HCT116 (cell line): ENCODE data around the gene KAT5. TPM values are rescaled to one million over a fixed set of nuclear protein-coding genes. Genes with fewer than 3 reads are reported as not detected.
"Not testable (repeated sequence)": the region's sequence is repeated elsewhere in the genome, so short reads cannot be mapped to it uniquely, and the experiment has no call there.

Experiments used
- ATAC-seq: fragments of 200-7000 bp; cut with Tn5 transposase; 2 replicates; pipeline ENCODE4 v1.9.1; 2020; ENCODE audit warnings: mild to moderate bottlenecking, moderate library complexity
- BruUV-seq: library from RNA; stranded (reverse); fragments of 400-500 nt; replicated peaks from 2 replicates; lab custom pipeline; 2021; lab: Mats Ljungman, UMichigan
- CTCF ChIA-PET: fragments of 300-600 bp; sonication (Branson Sonifier 250); formaldehyde crosslinking; loops from one replicate; lab custom pipeline; 2021; ENCODE audit warnings: antibody characterized with exemption; lab: Charles Lee
- POLR2A ChIA-PET: fragments of 300-600, 350-600 bp; sonication (Branson Sonifier 250); formaldehyde crosslinking; loops from one replicate; lab custom pipeline; 2021; ENCODE audit warnings: antibody characterized with exemption; lab: Charles Lee
- RAD21 ChIA-PET, 2 experiments: fragments of 300-600 bp; sonication (Branson Sonifier 250); formaldehyde crosslinking; loops; one replicate each; lab custom pipeline; 2023; ENCODE audit warnings: low total read pairs in 2 of 2; ENCODE audit not compliant: uncharacterized antibody in 2 of 2, unreplicated experiment in 2 of 2, low non-redundant PET in 1 of 2; lab: Charles Lee
- DNase-seq: peaks from one replicate; pipeline ENCODE4 v3.0.0-alpha.2; 2010; ENCODE audit warnings: low read depth, low spot score
- H2AFZ ChIP-seq: fragments of 200-600 bp; shearing (Covaris generic), sonication (generic); 2 replicates; pipeline ENCODE4 v1.6.1; 2017; ENCODE audit warnings: low read depth, mixed run types, mixed read lengths, antibody characterized with exemption, low read length; ENCODE audit not compliant: poor library complexity, severe bottlenecking
- H3K27ac ChIP-seq: 2 replicates; pipeline ENCODE4 v1.5.1; 2012; ENCODE audit warnings: low read depth, low read length
- H3K27me3 ChIP-seq: fragments of 200-600 bp; sonication (generic); 2 replicates; pipeline ENCODE4 v1.6.1; 2016; ENCODE audit warnings: mixed run types, low read length, mixed read lengths; ENCODE audit not compliant: insufficient read depth
- H3K36me3 ChIP-seq, 2 experiments: fragments of 200-500 bp in 1 of 2; fragments of 200-600 bp in 1 of 2; sonication (Bioruptor generic) in 1 of 2; sonication (generic) in 1 of 2; 2 replicates each; pipeline versions ENCODE4 v1.5.1 to v1.6.1; 2014 to 2016; ENCODE audit warnings: low read length in 2 of 2, inconsistent platforms in 1 of 2, mixed read lengths in 1 of 2, mixed run types in 1 of 2; ENCODE audit not compliant: insufficient read depth in 2 of 2, control insufficient read depth in 1 of 2
- H3K4me1 ChIP-seq, 2 experiments: fragments of 200-600 bp in 1 of 2; sonication (generic) in 1 of 2; 2 replicates each; pipeline versions ENCODE4 v1.5.1 to v1.6.1; 2012 to 2017; ENCODE audit warnings: low read length in 2 of 2, inconsistent platforms in 1 of 2, mild to moderate bottlenecking in 1 of 2, mixed read lengths in 1 of 2, mixed run types in 1 of 2, moderate library complexity in 1 of 2; ENCODE audit not compliant: insufficient read depth in 2 of 2, control insufficient read depth in 1 of 2
- H3K4me2 ChIP-seq: fragments of 200-600 bp; sonication (generic); 2 replicates; pipeline ENCODE4 v1.6.1; 2017; ENCODE audit warnings: mixed run types, low read length, mixed read lengths
- H3K4me3 ChIP-seq, 2 experiments: fragments of 200-600 bp in 1 of 2; sonication (generic) in 1 of 2; replicated peaks in 1 of 2; 2 replicates each; pipeline ENCODE4 v1.5.1; 2011 to 2016; ENCODE audit warnings: low read length in 2 of 2, control low read depth in 1 of 2, low read depth in 1 of 2, mild to moderate bottlenecking in 1 of 2, mixed read lengths in 1 of 2, mixed run types in 1 of 2
- H3K79me2 ChIP-seq: fragments of 200-600 bp; sonication (generic); 2 replicates; pipeline ENCODE4 v1.6.1; 2017; ENCODE audit warnings: mild to moderate bottlenecking, mixed run types, low read length, moderate library complexity, mixed read lengths; ENCODE audit not compliant: insufficient read depth
- H3K9ac ChIP-seq: fragments of 200-600 bp; sonication (generic); 2 replicates; pipeline ENCODE4 v1.6.1; 2016; ENCODE audit warnings: low read length, mixed read lengths
- H3K9me2 ChIP-seq: fragments of 200-600 bp; sonication (generic), shearing (Covaris generic); 2 replicates; pipeline ENCODE4 v1.6.1; 2017; ENCODE audit warnings: mixed run types, mild to moderate bottlenecking, moderate library complexity; ENCODE audit not compliant: insufficient read depth
- H3K9me3 ChIP-seq, 2 experiments: fragments of 200-500 bp in 1 of 2; fragments of 200-600 bp in 1 of 2; sonication (Bioruptor generic) in 1 of 2; sonication (generic) in 1 of 2; 2 replicates each; pipeline ENCODE4 v1.6.1; 2014 to 2017; ENCODE audit warnings: low read length in 2 of 2, mixed read lengths in 2 of 2, inconsistent platforms in 1 of 2, low read depth in 1 of 2, mild to moderate bottlenecking in 1 of 2, mixed run types in 1 of 2, moderate library complexity in 1 of 2; ENCODE audit not compliant: control insufficient read depth in 1 of 2, insufficient read depth in 1 of 2
- H4K20me1 ChIP-seq: fragments of 200-600 bp; sonication (generic), shearing (Covaris generic); 2 replicates; pipeline ENCODE4 v1.6.1; 2017; ENCODE audit warnings: mixed run types, mild to moderate bottlenecking, moderate library complexity; ENCODE audit not compliant: insufficient read depth
- RAD21 ChIP-seq: IDR thresholded peaks from 2 replicates; pipeline ENCODE4 v1.6.1; 2012; ENCODE audit warnings: low read depth, mild to moderate bottlenecking
- intact Hi-C: fragments of 100-400 bp; cut with micrococcal nuclease; formaldehyde crosslinking; loops from 2 replicates; pipeline ENCODE4 v1.10.0; 2022
- total RNA-seq: library from RNA; stranded (reverse); gene quantifications from one replicate; pipeline ENCODE4 v1.2.1, GENCODE V29; 2021; ENCODE audit not compliant: unreplicated experiment
- TF ChIP-seq, protein P1 (sequence below), 3 experiments: fragments of 200-600 bp in 1 of 3; sonication (generic) in 1 of 3; IDR thresholded peaks in 2 of 3; conservative IDR thresholded peaks in 1 of 3; 2 replicates each; pipeline ENCODE4 v1.5.1; 2012 to 2017; ENCODE audit warnings: low read depth in 2 of 3, low read length in 2 of 3, antibody characterized with exemption in 1 of 3, borderline replicate concordance in 1 of 3, control low read depth in 1 of 3, mild to moderate bottlenecking in 1 of 3, mixed read lengths in 1 of 3, mixed run types in 1 of 3, moderate library complexity in 1 of 3; ENCODE audit not compliant: insufficient read depth in 1 of 3

Gene KAT5
- total RNA-seq, 1 experiment from 2014 or later = 78.7 TPM

DNA sequence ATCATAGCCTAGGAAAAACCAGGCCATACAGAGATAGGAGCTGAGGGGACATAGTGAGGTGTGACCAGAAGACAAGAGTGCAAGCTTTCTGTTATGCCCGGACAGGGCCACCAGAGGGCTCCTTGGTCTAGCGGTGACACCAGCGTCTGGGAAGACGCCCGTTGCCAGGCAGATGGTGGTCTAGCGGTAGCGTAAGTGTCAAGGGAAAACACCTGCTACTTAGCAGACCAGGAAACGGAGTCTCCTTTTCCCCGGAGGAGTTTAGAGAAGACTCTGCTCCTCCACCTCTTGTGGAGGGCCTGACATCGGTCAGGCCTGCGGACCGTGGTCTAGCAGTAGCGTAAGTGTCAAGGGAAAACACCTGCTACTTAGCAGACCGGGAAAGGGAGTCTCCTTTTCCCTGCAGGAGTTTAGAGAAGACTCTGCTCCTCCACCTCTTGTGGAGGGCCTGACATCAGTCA lies 5.7 kb upstream of the KAT5 start:
- H2AFZ ChIP-seq, POLR2A ChIA-PET: not testable (repeated sequence)

DNA sequence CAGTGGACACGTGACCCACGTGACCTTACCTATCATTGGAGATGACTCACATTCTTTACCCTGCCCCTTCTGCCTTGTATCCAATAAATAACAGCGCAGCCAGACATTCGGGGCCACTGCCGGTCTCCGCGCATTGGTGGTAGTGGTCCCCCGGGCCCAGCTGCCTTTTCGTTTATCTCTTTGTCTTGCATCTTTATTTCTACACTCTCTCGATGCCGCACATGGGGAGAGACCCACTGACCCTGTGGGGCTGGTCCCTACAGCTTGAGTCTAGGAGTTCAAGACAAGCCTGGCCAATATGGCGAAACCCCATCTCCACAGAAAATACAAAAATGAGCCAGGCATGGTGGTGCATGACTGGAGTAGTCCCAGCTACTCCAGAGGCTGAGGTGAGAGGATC lies 5.0 kb upstream of the KAT5 start:
- H3K9ac ChIP-seq, DNase-seq, H3K27ac ChIP-seq, BruUV-seq, H3K4me3 ChIP-seq, H3K36me3 ChIP-seq, H3K9me3 ChIP-seq, H3K27me3 ChIP-seq, ATAC-seq, POLR2A ChIA-PET, H3K79me2 ChIP-seq, H4K20me1 ChIP-seq, H3K9me2 ChIP-seq, H3K4me2 ChIP-seq, CTCF ChIA-PET, RAD21 ChIA-PET, intact Hi-C loops, H2AFZ ChIP-seq: not testable (repeated sequence)
- peaks cover 7 to 23% of the 10 kb centered on the region in 2 experiments; a peak in 3 of 4 replicates for H3K4me1 ChIP-seq

More for the DNA sequence above, 5.7 kb upstream of the KAT5 start:
- H3K9me2 ChIP-seq, H3K9ac ChIP-seq, RAD21 ChIA-PET, H3K27me3 ChIP-seq, H3K79me2 ChIP-seq, H3K27ac ChIP-seq, BruUV-seq, H3K4me3 ChIP-seq, H3K9me3 ChIP-seq, H4K20me1 ChIP-seq, H3K36me3 ChIP-seq: not testable (repeated sequence)
- CTCF ChIA-PET = interaction anchor here (0.7 to 2.0 kb wide), 5 partner anchors 14 to 282 kb away, joined by 3 to 9 read pairs (median 4); partner anchors contain the start of genes FIBP, RELA and RNASEH2C
- peak overlapping the region; percentile 23; the same call in 1 of the 2 replicates for H3K4me2 ChIP-seq
- peak; percentile 22 for DNase-seq
- peak; percentile 56 for ATAC-seq
- intact Hi-C loops = loop anchor here (1.0 kb wide), 1 partner anchor 283 kb away; no protein-coding TSS in a partner anchor
- H3K4me1 ChIP-seq = peaks cover 7 to 19% of the 10 kb centered on the region in 2 experiments; a peak in 3 of 4 replicates
- peak; percentile 61 for TF ChIP-seq RAD21
- TF ChIP-seq, protein P1, sequence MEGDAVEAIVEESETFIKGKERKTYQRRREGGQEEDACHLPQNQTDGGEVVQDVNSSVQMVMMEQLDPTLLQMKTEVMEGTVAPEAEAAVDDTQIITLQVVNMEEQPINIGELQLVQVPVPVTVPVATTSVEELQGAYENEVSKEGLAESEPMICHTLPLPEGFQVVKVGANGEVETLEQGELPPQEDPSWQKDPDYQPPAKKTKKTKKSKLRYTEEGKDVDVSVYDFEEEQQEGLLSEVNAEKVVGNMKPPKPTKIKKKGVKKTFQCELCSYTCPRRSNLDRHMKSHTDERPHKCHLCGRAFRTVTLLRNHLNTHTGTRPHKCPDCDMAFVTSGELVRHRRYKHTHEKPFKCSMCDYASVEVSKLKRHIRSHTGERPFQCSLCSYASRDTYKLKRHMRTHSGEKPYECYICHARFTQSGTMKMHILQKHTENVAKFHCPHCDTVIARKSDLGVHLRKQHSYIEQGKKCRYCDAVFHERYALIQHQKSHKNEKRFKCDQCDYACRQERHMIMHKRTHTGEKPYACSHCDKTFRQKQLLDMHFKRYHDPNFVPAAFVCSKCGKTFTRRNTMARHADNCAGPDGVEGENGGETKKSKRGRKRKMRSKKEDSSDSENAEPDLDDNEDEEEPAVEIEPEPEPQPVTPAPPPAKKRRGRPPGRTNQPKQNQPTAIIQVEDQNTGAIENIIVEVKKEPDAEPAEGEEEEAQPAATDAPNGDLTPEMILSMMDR (IDR thresholded peaks at IDR 0.05 in 2 of 3, conservative IDR thresholded peaks at IDR 0.05 in 1 of 3; ENCODE audit: borderline replicate concordance in 1 of 3, insufficient read depth in 1 of 3, low read depth in 2 of 3, low read length in 2 of 3) = peak; percentile 40 to 73 (median 46); a peak in 5 of 6 replicates
